ENCODE measurements around the gene SOBP. TPM values are rescaled to one million over a fixed set of nuclear protein-coding genes. Genes with fewer than 3 reads are reported as not detected.

Gene SOBP
- total and polyA plus RNA-seq, 7 experiments from 2014 or later, result 0.08 to 0.15 TPM; not detected in 5

GRCh38 chr6:107567643-107568042, 77.7 kb downstream of the SOBP start:
- DNase-seq, result no peak
- no peak overlapping the region for H3K4me3 ChIP-seq (ENCODE audit: low read length)
- POLR2A ChIA-PET, result no interaction called here
- intact Hi-C loops (cut with micrococcal nuclease), result no loop called here
- CTCF ChIA-PET, result no interaction called here
- H3K27me3 Mint-ChIP-seq, result peaks cover 14 to 40% (median 33%) of the 10 kb centered on the region in 5 donors
- no peaks in the 10 kb centered on the region for H3K36me3 Mint-ChIP-seq
- no peaks in the 10 kb centered on the region for H3K4me1 Mint-ChIP-seq
- no peak overlapping the region for H3K4me3 Mint-ChIP-seq
- no peak overlapping the region for H3K27ac ChIP-seq (ENCODE audit: low read depth, low read length)
- H3K9me3 ChIP-seq (ENCODE audit: control insufficient read depth in 2 of 3, low read length in 3 of 3), result no peaks in the 10 kb centered on the region
- H3K27me3 ChIP-seq (ENCODE audit: control insufficient read depth in 2 of 2, insufficient read depth in 2 of 2, low read length in 2 of 2), result peaks cover 0 to 3% of the 10 kb centered on the region in 2 donors
- no peak for ATAC-seq
- no peaks in the 10 kb centered on the region for H3K36me3 ChIP-seq (ENCODE audit: control insufficient read depth in 2 of 3, insufficient read depth in 3 of 3, low read length in 3 of 3)
- H3K9me3 Mint-ChIP-seq, result peaks cover 0 to 3% (median 0%) of the 10 kb centered on the region in 11 donors
- no peaks in the 10 kb centered on the region for H3K4me1 ChIP-seq (ENCODE audit: control insufficient read depth in 2 of 2, insufficient read depth in 2 of 2, low read length in 2 of 2)
- H3K27ac Mint-ChIP-seq, result no peak overlapping the region

GRCh38 chr6:107569473-107569872, 79.6 kb downstream of the SOBP start:
- ATAC-seq (no peak), DNase-seq (no peak)
- H3K9me3 ChIP-seq (ENCODE audit: control insufficient read depth in 2 of 3, low read length in 3 of 3), result no peaks in the 10 kb centered on the region
- H3K27me3 ChIP-seq (ENCODE audit: control insufficient read depth in 2 of 2, insufficient read depth in 2 of 2, low read length in 2 of 2), result peaks cover 0 to 3% of the 10 kb centered on the region in 2 donors
- no peak overlapping the region for H3K4me3 ChIP-seq (ENCODE audit: low read length)
- Mint-ChIP-seq H3K4me1 (no peaks in the 10 kb centered on the region), H3K9me3 (peaks cover 0 to 3% (median 0%) of the 10 kb centered on the region in 11 donors), H3K27me3 (peaks cover 12 to 36% (median 29%) of the 10 kb centered on the region in 5 donors), H3K27ac (no peak overlapping the region), H3K4me3 (no peak overlapping the region), H3K36me3 (no peaks in the 10 kb centered on the region)
- H3K36me3 ChIP-seq (ENCODE audit: control insufficient read depth in 2 of 3, insufficient read depth in 3 of 3, low read length in 3 of 3), result no peaks in the 10 kb centered on the region
- no peak overlapping the region for H3K27ac ChIP-seq (ENCODE audit: low read depth, low read length)
- no peaks in the 10 kb centered on the region for H3K4me1 ChIP-seq (ENCODE audit: control insufficient read depth in 2 of 2, insufficient read depth in 2 of 2, low read length in 2 of 2)
- ChIA-PET POLR2A (no interaction called here), CTCF (no interaction called here)
- intact Hi-C loops (cut with micrococcal nuclease), result no loop called here

GRCh38 chr6:107571354-107571753, 81.4 kb downstream of the SOBP start:
- peaks cover 0 to 3% of the 10 kb centered on the region in 2 donors for H3K27me3 ChIP-seq (ENCODE audit: control insufficient read depth in 2 of 2, insufficient read depth in 2 of 2, low read length in 2 of 2)
- H3K4me3 Mint-ChIP-seq, result no peak overlapping the region
- H3K4me3 ChIP-seq (ENCODE audit: low read length), result no peak overlapping the region
- peaks cover 0 to 3% (median 0%) of the 10 kb centered on the region in 11 donors for H3K9me3 Mint-ChIP-seq
- ChIA-PET CTCF (no interaction called here), POLR2A (no interaction called here)
- H3K27ac Mint-ChIP-seq, result no peak overlapping the region
- no peaks in the 10 kb centered on the region for H3K36me3 ChIP-seq (ENCODE audit: control insufficient read depth in 2 of 3, insufficient read depth in 3 of 3, low read length in 3 of 3)
- H3K36me3 Mint-ChIP-seq, result no peaks in the 10 kb centered on the region
- no peaks in the 10 kb centered on the region for H3K4me1 Mint-ChIP-seq
- H3K9me3 ChIP-seq (ENCODE audit: control insufficient read depth in 2 of 3, low read length in 3 of 3), result no peaks in the 10 kb centered on the region
- ATAC-seq, result no peak
- intact Hi-C loops (cut with micrococcal nuclease), result no loop called here
- no peak for DNase-seq
- H3K4me1 ChIP-seq (ENCODE audit: control insufficient read depth in 2 of 2, insufficient read depth in 2 of 2, low read length in 2 of 2), result no peaks in the 10 kb centered on the region
- no peak overlapping the region for H3K27ac ChIP-seq (ENCODE audit: low read depth, low read length)
- peaks cover 5 to 32% (median 26%) of the 10 kb centered on the region in 5 donors for H3K27me3 Mint-ChIP-seq

- POLR2A ChIA-PET, result no interaction called here
Observed at GRCh38 chr6:107572886-107573285, 83.0 kb downstream of the SOBP start.

GRCh38 chr6:107574856-107575255, 84.9 kb downstream of the SOBP start:
- ATAC-seq (no peak), DNase-seq (no peak)
- no peak overlapping the region for H3K4me3 ChIP-seq (ENCODE audit: low read length)
- H3K36me3 Mint-ChIP-seq, result no peaks in the 10 kb centered on the region
- H3K4me3 Mint-ChIP-seq, result no peak overlapping the region
- ChIA-PET CTCF (no interaction called here), POLR2A (no interaction called here)
- no peak overlapping the region for H3K27ac ChIP-seq (ENCODE audit: low read depth, low read length)
- no peaks in the 10 kb centered on the region for H3K4me1 Mint-ChIP-seq
- H3K36me3 ChIP-seq (ENCODE audit: control insufficient read depth in 2 of 3, insufficient read depth in 3 of 3, low read length in 3 of 3), result no peaks in the 10 kb centered on the region
- no peaks in the 10 kb centered on the region for H3K4me1 ChIP-seq (ENCODE audit: control insufficient read depth in 2 of 2, insufficient read depth in 2 of 2, low read length in 2 of 2)
- intact Hi-C loops (cut with micrococcal nuclease), result no loop called here
- peaks cover 7 to 37% (median 18%) of the 10 kb centered on the region in 5 donors for H3K27me3 Mint-ChIP-seq
- no peak overlapping the region for H3K27ac Mint-ChIP-seq
- H3K9me3 Mint-ChIP-seq, result peaks cover 0 to 3% (median 0%) of the 10 kb centered on the region in 11 donors
- H3K27me3 ChIP-seq (ENCODE audit: control insufficient read depth in 2 of 2, insufficient read depth in 2 of 2, low read length in 2 of 2), result no peaks in the 10 kb centered on the region
- no peaks in the 10 kb centered on the region for H3K9me3 ChIP-seq (ENCODE audit: control insufficient read depth in 2 of 3, low read length in 3 of 3)

More at GRCh38 chr6:107572886-107573285, 83.0 kb downstream of the SOBP start:
- peaks cover 4 to 32% (median 18%) of the 10 kb centered on the region in 5 donors for H3K27me3 Mint-ChIP-seq
- Histone ChIP-seq H3K36me3 (ENCODE audit: control insufficient read depth in 2 of 3, insufficient read depth in 3 of 3, low read length in 3 of 3) (no peaks in the 10 kb centered on the region), H3K27ac (ENCODE audit: low read depth, low read length) (no peak overlapping the region), H3K27me3 (ENCODE audit: control insufficient read depth in 2 of 2, insufficient read depth in 2 of 2, low read length in 2 of 2) (peaks cover 0 to 3% of the 10 kb centered on the region in 2 donors), H3K9me3 (ENCODE audit: control insufficient read depth in 2 of 3, low read length in 3 of 3) (no peaks in the 10 kb centered on the region), H3K4me3 (ENCODE audit: low read length) (no peak overlapping the region), H3K4me1 (ENCODE audit: control insufficient read depth in 2 of 2, insufficient read depth in 2 of 2, low read length in 2 of 2) (no peaks in the 10 kb centered on the region)
- CTCF ChIA-PET, result no interaction called here
- no peak overlapping the region for H3K4me3 Mint-ChIP-seq
- no peak for DNase-seq
- H3K36me3 Mint-ChIP-seq, result no peaks in the 10 kb centered on the region
- no peak for ATAC-seq
- no peaks in the 10 kb centered on the region for H3K4me1 Mint-ChIP-seq
- peaks cover 0 to 3% (median 0%) of the 10 kb centered on the region in 11 donors for H3K9me3 Mint-ChIP-seq
- intact Hi-C loops (cut with micrococcal nuclease), result no loop called here
- H3K27ac Mint-ChIP-seq, result no peak overlapping the region

- POLR2A ChIA-PET, result no interaction called here
- ATAC-seq (no peak), DNase-seq (no peak)
- Histone ChIP-seq H3K27me3 (ENCODE audit: control insufficient read depth in 2 of 2, insufficient read depth in 2 of 2, low read length in 2 of 2) (no peaks in the 10 kb centered on the region), H3K27ac (ENCODE audit: low read depth, low read length) (no peak overlapping the region), H3K4me3 (ENCODE audit: low read length) (no peak overlapping the region), H3K36me3 (ENCODE audit: control insufficient read depth in 2 of 3, insufficient read depth in 3 of 3, low read length in 3 of 3) (no peaks in the 10 kb centered on the region), H3K4me1 (ENCODE audit: control insufficient read depth in 2 of 2, insufficient read depth in 2 of 2, low read length in 2 of 2) (no peaks in the 10 kb centered on the region), H3K9me3 (ENCODE audit: control insufficient read depth in 2 of 3, low read length in 3 of 3) (no peaks in the 10 kb centered on the region)
- Mint-ChIP-seq H3K27me3 (peaks cover 15 to 45% (median 22%) of the 10 kb centered on the region in 5 donors), H3K36me3 (no peaks in the 10 kb centered on the region), H3K4me1 (no peaks in the 10 kb centered on the region), H3K9me3 (no peaks in the 10 kb centered on the region), H3K27ac (no peak overlapping the region), H3K4me3 (no peak overlapping the region)
- intact Hi-C loops (cut with micrococcal nuclease), result no loop called here
- CTCF ChIA-PET, result no interaction called here
Observed at GRCh38 chr6:107576852-107577251, 86.9 kb downstream of the SOBP start.

- Mint-ChIP-seq H3K27me3 (peaks cover 15 to 56% (median 22%) of the 10 kb centered on the region in 5 donors), H3K36me3 (no peaks in the 10 kb centered on the region), H3K4me3 (no peak overlapping the region), H3K4me1 (no peaks in the 10 kb centered on the region), H3K27ac (no peak overlapping the region), H3K9me3 (no peaks in the 10 kb centered on the region)
- Histone ChIP-seq H3K27ac (ENCODE audit: low read depth, low read length) (no peak overlapping the region), H3K9me3 (ENCODE audit: control insufficient read depth in 2 of 3, low read length in 3 of 3) (no peaks in the 10 kb centered on the region), H3K4me3 (ENCODE audit: low read length) (no peak overlapping the region), H3K4me1 (ENCODE audit: control insufficient read depth in 2 of 2, insufficient read depth in 2 of 2, low read length in 2 of 2) (no peaks in the 10 kb centered on the region), H3K36me3 (ENCODE audit: control insufficient read depth in 2 of 3, insufficient read depth in 3 of 3, low read length in 3 of 3) (no peaks in the 10 kb centered on the region), H3K27me3 (ENCODE audit: control insufficient read depth in 2 of 2, insufficient read depth in 2 of 2, low read length in 2 of 2) (no peaks in the 10 kb centered on the region)
- ATAC-seq, result no peak
- POLR2A ChIA-PET, result no interaction called here
- intact Hi-C loops (cut with micrococcal nuclease), result no loop called here
- DNase-seq, result no peak
- CTCF ChIA-PET, result no interaction called here
Observed at GRCh38 chr6:107578642-107579341, 88.9 kb downstream of the SOBP start.
